Left kidney (tissue), 8 donors: ENCODE measurements around the gene DALRD3. TPM values are rescaled to one million over a fixed set of nuclear protein-coding genes. Genes with fewer than 3 reads are reported as not detected.

Source experiments
- DNase-seq: peaks from one replicate; pipeline ENCODE4 v3.0.0-alpha.2; 2013
- long read RNA-seq, 8 donors: transcript quantifications; one replicate each; lab custom pipeline, GENCODE V29; 2026
- polyA plus RNA-seq: library from polyadenylated mRNA; unstranded; fragments of 120-200 nt; gene quantifications from one replicate; pipeline ENCODE4 v1.2.1, GENCODE V29; 2013; ENCODE audit not compliant: insufficient read length

The DALRD3 gene, protein sequence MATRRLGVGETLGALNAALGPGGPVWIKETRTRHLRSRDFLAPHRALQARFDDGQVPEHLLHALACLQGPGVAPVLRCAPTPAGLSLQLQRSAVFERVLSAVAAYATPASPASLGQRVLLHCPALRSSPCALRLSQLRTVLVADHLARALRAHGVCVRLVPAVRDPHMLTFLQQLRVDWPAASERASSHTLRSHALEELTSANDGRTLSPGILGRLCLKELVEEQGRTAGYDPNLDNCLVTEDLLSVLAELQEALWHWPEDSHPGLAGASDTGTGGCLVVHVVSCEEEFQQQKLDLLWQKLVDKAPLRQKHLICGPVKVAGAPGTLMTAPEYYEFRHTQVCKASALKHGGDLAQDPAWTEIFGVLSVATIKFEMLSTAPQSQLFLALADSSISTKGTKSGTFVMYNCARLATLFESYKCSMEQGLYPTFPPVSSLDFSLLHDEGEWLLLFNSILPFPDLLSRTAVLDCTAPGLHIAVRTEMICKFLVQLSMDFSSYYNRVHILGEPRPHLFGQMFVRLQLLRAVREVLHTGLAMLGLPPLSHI
- polyA plus RNA-seq = 78.5 TPM
- long read RNA-seq, donor 1, transcript DALRD3-202 (12 exons, 1,739 nt) = major isoform, 5 of 348 reads
- long read RNA-seq, donor 1, partial matches to known transcripts = 340 of 348 reads
- long read RNA-seq, donor 1, other reads (novel, unspliced or antisense) = 0 of 348 reads
- long read RNA-seq, donor 2, partial matches to known transcripts = 182 of 211 reads
- long read RNA-seq, donor 2, other reads (novel, unspliced or antisense) = 24 of 211 reads
- long read RNA-seq, donor 3, partial matches to known transcripts = 64 of 142 reads
- long read RNA-seq, donor 3, other reads (novel, unspliced or antisense) = 72 of 142 reads
- long read RNA-seq, donor 4, partial matches to known transcripts = 20 of 35 reads
- long read RNA-seq, donor 4, other reads (novel, unspliced or antisense) = 14 of 35 reads
- long read RNA-seq, donor 5, transcript DALRD3-206 (12 exons, 1,706 nt) = major isoform, 7 of 747 reads
- long read RNA-seq, donor 5, transcript DALRD3-202 (12 exons, 1,739 nt) = major isoform, 7 of 747 reads
- long read RNA-seq, donor 5, partial matches to known transcripts = 683 of 747 reads
- long read RNA-seq, donor 5, other reads (novel, unspliced or antisense) = 48 of 747 reads
- long read RNA-seq, donor 6, partial matches to known transcripts = 30 of 35 reads
- long read RNA-seq, donor 6, other reads (novel, unspliced or antisense) = 0 of 35 reads
- long read RNA-seq, donor 7, transcript DALRD3-202 (12 exons, 1,739 nt) = major isoform, 9 of 13 reads
- long read RNA-seq, donor 7, partial matches to known transcripts = 0 of 13 reads
- long read RNA-seq, donor 7, other reads (novel, unspliced or antisense) = 0 of 13 reads
- long read RNA-seq, donor 8, transcript DALRD3-202 (12 exons, 1,739 nt) = major isoform, 5 of 6 reads
- long read RNA-seq, donor 8, partial matches to known transcripts = 0 of 6 reads
- long read RNA-seq, donor 8, other reads (novel, unspliced or antisense) = 0 of 6 reads

- peak; percentile 77 for DNase-seq
These were observed at the start of gene DALRD3 for GRCh38 chr3:49017971-49018706. TSS of gene DALRD3 (minus strand) at chr3:49018580. CDS start at chr3:49018564, 16 bp downstream.

GRCh38 chr3:49058011-49058410 is 39.6 kb upstream of the DALRD3 start:
- no peak for DNase-seq

DNA sequence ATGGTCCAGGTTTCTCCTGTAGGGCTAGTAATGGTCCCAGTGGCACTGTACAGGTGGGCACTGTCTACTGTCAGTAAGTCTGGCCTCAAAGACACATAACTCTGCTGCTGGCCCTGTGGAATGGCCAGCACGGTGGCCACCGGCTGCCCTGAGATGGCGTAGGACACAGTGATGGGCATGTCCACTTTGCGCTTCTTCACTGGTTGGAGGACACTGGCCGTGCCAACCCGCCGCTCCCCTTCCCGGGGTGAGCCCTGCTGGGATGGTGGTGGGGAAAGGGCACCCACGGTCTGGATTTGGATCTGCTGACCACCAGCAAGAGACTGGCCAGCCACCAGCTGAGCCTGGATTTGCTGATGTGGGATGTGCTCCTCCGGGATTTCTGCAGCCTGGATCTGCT is 38.9 kb upstream of the DALRD3 start:
- no peak for DNase-seq

- DNase-seq = no peak
These were observed 36.0 kb upstream of the DALRD3 start for GRCh38 chr3:49054344-49054862.

- DNase-seq = no peak
These were observed 35.2 kb upstream of the DALRD3 start for GRCh38 chr3:49053543-49053942.

GRCh38 chr3:49035281-49035680 is 16.9 kb upstream of the DALRD3 start:
- DNase-seq = no peak

DNA sequence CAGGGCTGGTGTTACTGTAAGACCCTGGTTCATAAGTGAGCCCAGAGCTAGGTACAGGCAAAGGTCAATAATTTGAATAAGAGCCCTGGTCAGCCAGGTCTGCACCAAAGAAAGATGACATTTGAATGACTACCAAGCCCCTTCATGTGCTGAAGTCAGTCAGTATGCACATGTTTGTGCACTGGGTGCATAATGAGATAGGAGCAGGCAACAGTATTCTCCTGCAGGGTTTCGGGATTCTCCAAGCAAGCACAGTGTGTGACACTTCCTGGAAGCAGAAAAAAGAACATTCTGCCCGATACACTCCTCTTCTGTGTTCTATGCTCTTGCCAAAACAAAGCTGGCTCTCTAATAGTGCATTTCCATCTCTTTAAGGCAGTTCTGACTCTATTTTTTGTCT is 16.3 kb upstream of the DALRD3 start:
- DNase-seq = no peak

GRCh38 chr3:49032646-49033304 is 14.4 kb upstream of the DALRD3 start:
- no peak for DNase-seq

- DNase-seq = no peak
These were observed 11.9 kb upstream of the DALRD3 start for GRCh38 chr3:49030321-49030720.

DNA sequence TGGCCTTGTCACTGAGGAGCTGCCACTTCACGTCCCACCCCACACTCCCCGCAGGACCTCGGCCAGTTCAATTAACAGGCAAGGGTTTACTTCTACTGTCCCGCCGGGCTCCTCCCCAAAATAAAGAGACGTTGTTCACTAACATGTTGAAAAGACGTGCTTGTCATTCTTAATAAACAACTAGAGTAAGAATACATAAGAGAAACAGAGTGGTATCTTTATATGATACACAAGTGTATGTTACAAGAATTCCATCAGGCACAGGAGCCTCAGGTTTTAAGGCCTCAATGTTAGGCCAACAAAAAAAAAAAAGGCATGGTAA is 11.1 kb upstream of the DALRD3 start:
- DNase-seq = no peak

GRCh38 chr3:49028673-49029562 is 10.5 kb upstream of the DALRD3 start, which contains the start of gene IMPDH2:
TSS of gene IMPDH2 (minus strand) at chr3:49029398. CDS start at chr3:49029350, 48 bp downstream.
- DNase-seq = peak; percentile 91

GRCh38 chr3:49028298-49028672 is 9.9 kb upstream of the DALRD3 start:
- no peak for DNase-seq

- DNase-seq = no peak
These were observed 9.3 kb upstream of the DALRD3 start for GRCh38 chr3:49027634-49028033.

DNA sequence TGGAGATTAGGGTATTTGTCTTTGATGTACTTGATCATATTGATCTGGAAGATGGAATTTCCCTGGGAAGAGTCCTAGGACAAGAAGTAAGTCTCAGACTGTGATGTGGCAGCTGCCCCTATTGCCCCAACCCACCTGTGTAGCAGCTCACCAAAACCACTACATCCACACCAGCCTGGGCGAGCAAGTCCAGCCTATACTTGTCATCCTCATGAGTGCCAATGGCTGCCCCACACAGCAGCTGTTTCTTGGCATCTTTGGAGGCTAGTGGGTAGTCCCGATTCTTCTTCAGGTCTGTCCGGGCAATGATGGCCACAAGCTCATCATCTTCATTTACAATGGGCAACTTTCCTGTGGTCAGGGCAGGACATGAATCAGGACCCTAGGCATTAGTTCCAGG is 8.2 kb upstream of the DALRD3 start:
- DNase-seq = no peak

GRCh38 chr3:49025793-49026520 is 7.6 kb upstream of the DALRD3 start:
- DNase-seq = no peak

- DNase-seq = no peak
These were observed 6.8 kb upstream of the DALRD3 start for GRCh38 chr3:49025005-49025792.

DNA sequence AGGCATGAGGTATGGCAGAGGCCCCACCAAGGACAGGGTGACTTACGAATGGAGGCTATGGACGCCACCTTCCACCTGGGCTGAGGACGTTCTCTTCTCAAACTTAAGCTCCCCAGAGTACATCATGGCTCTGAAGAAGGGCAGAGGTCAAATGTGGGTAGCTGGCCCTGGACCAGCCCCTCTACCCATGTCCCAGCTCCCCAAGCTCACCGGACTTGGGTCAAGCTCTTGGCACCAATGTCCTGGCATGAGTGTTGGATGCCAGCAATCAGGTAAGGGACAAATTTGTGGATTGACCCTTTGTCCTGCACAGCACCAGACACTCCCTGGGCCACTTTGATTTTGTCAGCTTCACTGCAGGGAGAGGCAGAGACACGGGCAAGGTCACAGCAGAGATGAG is 6.1 kb upstream of the DALRD3 start:
- DNase-seq = no peak

DNA sequence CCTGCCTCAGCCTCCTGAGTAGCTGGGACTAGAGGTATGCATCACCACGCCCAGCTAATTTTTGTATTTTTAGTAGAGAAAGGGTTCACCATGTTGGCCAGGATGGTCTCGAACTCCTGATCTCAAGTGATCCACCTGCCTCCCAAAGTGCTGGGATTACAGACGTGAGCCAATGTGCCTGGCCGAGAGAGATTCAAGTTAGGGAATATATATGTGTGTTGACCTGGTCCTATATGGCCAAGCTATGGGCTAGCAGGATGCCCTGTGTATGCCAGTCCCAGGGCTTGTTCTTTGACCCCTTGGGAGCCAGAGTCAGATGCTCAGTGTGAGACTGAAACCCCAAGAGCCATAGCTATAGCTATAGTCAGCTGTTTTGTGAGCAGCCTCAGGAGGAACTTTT is 5.4 kb upstream of the DALRD3 start:
- no peak for DNase-seq
